ENCODE results near the gene ACVR2A.

Gene ACVR2A

GRCh38 chr2:147826278-147827087, 18.3 kb upstream of the ACVR2A start:
- no peak overlapping the region for H3K4me3 ChIP-seq (ENCODE audit: insufficient read length, low read depth)
- TF ChIP-seq SUZ12 (IDR thresholded peaks at IDR 0.05; ENCODE audit: extremely low read depth, insufficient read depth, insufficient read length) (no peak), ZNF274 (IDR thresholded peaks at IDR 0.05; ENCODE audit: low read depth, low read length) (no peak), YY1 (IDR thresholded peaks at IDR 0.05; ENCODE audit: insufficient read depth, insufficient read length) (no peak)
- no peaks in the 10 kb centered on the region for H3K27me3 ChIP-seq (ENCODE audit: insufficient read depth, insufficient read length)
- no peaks in the 10 kb centered on the region for H3K4me1 ChIP-seq (ENCODE audit: insufficient read depth, insufficient read length)
- peaks cover 6% of the 10 kb centered on the region; the same call in 1 of the 2 replicates for H3K9me3 ChIP-seq (ENCODE audit: insufficient read depth, low read length)
- no peak for DNase-seq (ENCODE audit: low read depth, low spot score)
- no peak overlapping the region for H3K9ac ChIP-seq (ENCODE audit: insufficient read length, low read depth)
- H3K36me3 ChIP-seq (ENCODE audit: insufficient read depth, insufficient read length, low read length), result no peaks in the 10 kb centered on the region

- TF ChIP-seq ZNF274 (IDR thresholded peaks at IDR 0.05; ENCODE audit: low read depth, low read length), result no peak
- TF ChIP-seq YY1 (IDR thresholded peaks at IDR 0.05; ENCODE audit: insufficient read depth, insufficient read length), result no peak
- no peak for TF ChIP-seq SUZ12 (IDR thresholded peaks at IDR 0.05; ENCODE audit: extremely low read depth, insufficient read depth, insufficient read length)
Measured at GRCh38 chr2:147827088-147827375, 17.8 kb upstream of the ACVR2A start.

DNA sequence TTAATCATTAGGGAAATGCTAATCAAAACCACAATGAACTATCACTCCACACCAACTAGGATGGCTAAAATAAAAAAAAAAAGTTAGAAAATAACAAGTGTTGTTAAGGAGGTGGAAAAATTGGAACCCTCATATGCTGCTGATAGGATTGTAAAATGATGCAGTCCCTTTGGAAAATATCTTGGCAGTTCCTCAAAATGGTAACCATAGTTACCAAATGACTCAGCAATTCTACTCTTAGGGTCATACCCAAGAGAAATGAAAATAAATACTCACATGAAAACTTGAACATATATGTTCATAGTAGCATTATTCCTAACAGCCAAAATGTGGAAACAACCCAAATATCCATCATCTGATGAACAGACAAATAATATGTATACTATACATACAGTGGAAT, 15.7 kb upstream of the ACVR2A start:
- Histone ChIP-seq H3K36me3 (ENCODE audit: insufficient read depth, insufficient read length, low read length) (no peaks in the 10 kb centered on the region), H3K9me3 (ENCODE audit: insufficient read depth, low read length) (peaks cover 6% of the 10 kb centered on the region; the same call in 1 of the 2 replicates), H3K4me3 (ENCODE audit: insufficient read length, low read depth) (no peak overlapping the region), H3K4me1 (ENCODE audit: insufficient read depth, insufficient read length) (no peaks in the 10 kb centered on the region), H3K9ac (ENCODE audit: insufficient read length, low read depth) (no peak overlapping the region), H3K27me3 (ENCODE audit: insufficient read depth, insufficient read length) (no peaks in the 10 kb centered on the region)
- TF ChIP-seq SUZ12 (IDR thresholded peaks at IDR 0.05; ENCODE audit: extremely low read depth, insufficient read depth, insufficient read length), result no peak
- TF ChIP-seq YY1 (IDR thresholded peaks at IDR 0.05; ENCODE audit: insufficient read depth, insufficient read length), result no peak
- TF ChIP-seq ZNF274 (IDR thresholded peaks at IDR 0.05; ENCODE audit: low read depth, low read length), result no peak
- DNase-seq (ENCODE audit: low read depth, low spot score), result no peak

More at GRCh38 chr2:147827088-147827375, 17.8 kb upstream of the ACVR2A start:
- Histone ChIP-seq H3K36me3 (ENCODE audit: insufficient read depth, insufficient read length, low read length) (no peaks in the 10 kb centered on the region), H3K4me1 (ENCODE audit: insufficient read depth, insufficient read length) (no peaks in the 10 kb centered on the region), H3K4me3 (ENCODE audit: insufficient read length, low read depth) (no peak overlapping the region), H3K9ac (ENCODE audit: insufficient read length, low read depth) (no peak overlapping the region), H3K27me3 (ENCODE audit: insufficient read depth, insufficient read length) (no peaks in the 10 kb centered on the region), H3K9me3 (ENCODE audit: insufficient read depth, low read length) (peaks cover 6% of the 10 kb centered on the region; the same call in 1 of the 2 replicates)
- DNase-seq (ENCODE audit: low read depth, low spot score), result no peak

- no peaks in the 10 kb centered on the region for H3K36me3 ChIP-seq (ENCODE audit: insufficient read depth, insufficient read length, low read length)
Measured at GRCh38 chr2:147836099-147836498, 8.7 kb upstream of the ACVR2A start.

DNA sequence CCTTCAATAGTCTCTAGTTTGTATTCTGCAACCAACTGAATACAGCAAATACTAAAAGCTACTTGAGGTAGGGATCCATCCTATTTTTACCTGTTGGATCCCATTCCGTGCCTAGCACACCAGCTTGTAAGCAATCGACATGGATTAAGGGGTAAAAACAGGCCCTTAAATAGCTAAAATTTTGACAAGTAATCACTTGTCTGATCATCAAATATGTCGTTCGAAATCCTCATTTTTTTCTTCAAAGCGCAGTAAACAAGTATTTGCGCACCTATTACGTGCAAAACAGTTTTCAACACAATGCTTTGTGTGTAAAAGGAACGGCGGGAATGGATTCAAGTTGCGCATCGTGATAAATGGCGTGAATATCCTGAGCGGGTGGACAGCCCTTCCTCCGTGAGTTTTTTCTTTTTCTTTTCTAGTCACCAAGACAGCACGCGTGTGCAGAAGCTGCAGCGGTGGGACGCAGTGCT, 1.4 kb upstream of the ACVR2A start:
- H3K27me3 ChIP-seq (ENCODE audit: insufficient read depth, insufficient read length), result no peaks in the 10 kb centered on the region
- H3K36me3 ChIP-seq (ENCODE audit: insufficient read depth, insufficient read length, low read length), result no peaks in the 10 kb centered on the region
- peak overlapping the region; percentile 85 for H3K9ac ChIP-seq (ENCODE audit: insufficient read length, low read depth)
- peak; percentile 9 for DNase-seq (ENCODE audit: low read depth, low spot score)
- peak overlapping the region; percentile 72 for H3K4me3 ChIP-seq (ENCODE audit: insufficient read length, low read depth)
- no peaks in the 10 kb centered on the region for H3K9me3 ChIP-seq (ENCODE audit: insufficient read depth, low read length)
- TF ChIP-seq YY1 (IDR thresholded peaks at IDR 0.05; ENCODE audit: insufficient read depth, insufficient read length), result no peak
- H3K4me1 ChIP-seq (ENCODE audit: insufficient read depth, insufficient read length), result no peaks in the 10 kb centered on the region

More at GRCh38 chr2:147836099-147836498, 8.7 kb upstream of the ACVR2A start:
- TF ChIP-seq SUZ12 (IDR thresholded peaks at IDR 0.05; ENCODE audit: extremely low read depth, insufficient read depth, insufficient read length), result no peak
- TF ChIP-seq ZNF274 (IDR thresholded peaks at IDR 0.05; ENCODE audit: low read depth, low read length), result no peak
- no peak for TF ChIP-seq YY1 (IDR thresholded peaks at IDR 0.05; ENCODE audit: insufficient read depth, insufficient read length)
- Histone ChIP-seq H3K4me3 (ENCODE audit: insufficient read length, low read depth) (no peak overlapping the region), H3K9me3 (ENCODE audit: insufficient read depth, low read length) (no peaks in the 10 kb centered on the region), H3K4me1 (ENCODE audit: insufficient read depth, insufficient read length) (no peaks in the 10 kb centered on the region), H3K9ac (ENCODE audit: insufficient read length, low read depth) (no peak overlapping the region), H3K27me3 (ENCODE audit: insufficient read depth, insufficient read length) (no peaks in the 10 kb centered on the region)
- no peak for DNase-seq (ENCODE audit: low read depth, low spot score)

- DNase-seq (ENCODE audit: low read depth, low spot score), result peak; percentile 85
Measured at GRCh38 chr2:147843864-147844696, 749 bp upstream of the ACVR2A start.

DNA sequence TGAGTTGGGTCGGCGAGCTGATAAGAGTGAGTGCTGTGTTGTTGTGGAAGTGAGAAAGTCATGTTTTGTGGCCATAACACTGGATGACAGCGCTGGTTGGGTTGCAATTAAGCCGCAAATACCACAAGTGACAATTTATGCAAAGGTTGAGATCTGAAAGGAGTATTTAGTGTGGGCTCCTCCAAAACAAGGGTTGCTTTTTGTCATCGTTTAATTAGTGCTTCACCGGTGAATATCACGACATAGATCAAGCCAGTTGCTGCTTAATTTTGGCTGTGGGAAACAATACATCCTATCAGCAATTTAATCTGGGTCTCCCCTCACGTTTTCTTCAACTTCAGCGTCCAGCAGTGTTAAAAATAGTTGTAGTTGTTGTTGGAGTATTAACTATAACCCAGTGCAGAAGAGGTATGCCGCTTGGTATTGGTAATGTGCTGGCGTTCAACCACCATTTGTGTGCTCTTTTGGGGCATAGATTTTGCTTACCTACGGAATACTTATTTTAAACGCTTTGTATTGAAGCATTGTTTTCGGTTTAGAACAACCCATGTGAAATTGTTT, 662 bp downstream of the ACVR2A start:
- H3K9me3 ChIP-seq (ENCODE audit: insufficient read depth, low read length), result no peaks in the 10 kb centered on the region
- H3K9ac ChIP-seq (ENCODE audit: insufficient read length, low read depth), result peak overlapping the region; percentile 86

More at GRCh38 chr2:147843864-147844696, 749 bp upstream of the ACVR2A start:
- H3K4me1 ChIP-seq (ENCODE audit: insufficient read depth, insufficient read length), result no peaks in the 10 kb centered on the region
- H3K4me3 ChIP-seq (ENCODE audit: insufficient read length, low read depth), result peak overlapping the region; percentile 75
- no peak for TF ChIP-seq SUZ12 (IDR thresholded peaks at IDR 0.05; ENCODE audit: extremely low read depth, insufficient read depth, insufficient read length)
- TF ChIP-seq YY1 (IDR thresholded peaks at IDR 0.05; ENCODE audit: insufficient read depth, insufficient read length), result no peak
- TF ChIP-seq ZNF274 (IDR thresholded peaks at IDR 0.05; ENCODE audit: low read depth, low read length), result no peak
- no peaks in the 10 kb centered on the region for H3K27me3 ChIP-seq (ENCODE audit: insufficient read depth, insufficient read length)
- H3K36me3 ChIP-seq (ENCODE audit: insufficient read depth, insufficient read length, low read length), result no peaks in the 10 kb centered on the region
- H3K9me3 ChIP-seq (ENCODE audit: insufficient read depth, low read length), result no peaks in the 10 kb centered on the region
- H3K9ac ChIP-seq (ENCODE audit: insufficient read length, low read depth), result peak overlapping the region; percentile 86

More for the DNA sequence above, 662 bp downstream of the ACVR2A start:
- Histone ChIP-seq H3K4me3 (ENCODE audit: insufficient read length, low read depth) (peak overlapping the region; percentile 75), H3K4me1 (ENCODE audit: insufficient read depth, insufficient read length) (no peaks in the 10 kb centered on the region), H3K36me3 (ENCODE audit: insufficient read depth, insufficient read length, low read length) (no peaks in the 10 kb centered on the region), H3K27me3 (ENCODE audit: insufficient read depth, insufficient read length) (no peaks in the 10 kb centered on the region)
- TF ChIP-seq SUZ12 (IDR thresholded peaks at IDR 0.05; ENCODE audit: extremely low read depth, insufficient read depth, insufficient read length) (no peak), ZNF274 (IDR thresholded peaks at IDR 0.05; ENCODE audit: low read depth, low read length) (no peak)
- DNase-seq (ENCODE audit: low read depth, low spot score), result peak; percentile 1
